ENCODE results near the gene CAV3. TPM values are rescaled to one million over a fixed set of nuclear protein-coding genes. Genes with fewer than 3 reads are reported as not detected.

The CAV3 gene
- total RNA-seq, result not detected in 2 replicates

DNA sequence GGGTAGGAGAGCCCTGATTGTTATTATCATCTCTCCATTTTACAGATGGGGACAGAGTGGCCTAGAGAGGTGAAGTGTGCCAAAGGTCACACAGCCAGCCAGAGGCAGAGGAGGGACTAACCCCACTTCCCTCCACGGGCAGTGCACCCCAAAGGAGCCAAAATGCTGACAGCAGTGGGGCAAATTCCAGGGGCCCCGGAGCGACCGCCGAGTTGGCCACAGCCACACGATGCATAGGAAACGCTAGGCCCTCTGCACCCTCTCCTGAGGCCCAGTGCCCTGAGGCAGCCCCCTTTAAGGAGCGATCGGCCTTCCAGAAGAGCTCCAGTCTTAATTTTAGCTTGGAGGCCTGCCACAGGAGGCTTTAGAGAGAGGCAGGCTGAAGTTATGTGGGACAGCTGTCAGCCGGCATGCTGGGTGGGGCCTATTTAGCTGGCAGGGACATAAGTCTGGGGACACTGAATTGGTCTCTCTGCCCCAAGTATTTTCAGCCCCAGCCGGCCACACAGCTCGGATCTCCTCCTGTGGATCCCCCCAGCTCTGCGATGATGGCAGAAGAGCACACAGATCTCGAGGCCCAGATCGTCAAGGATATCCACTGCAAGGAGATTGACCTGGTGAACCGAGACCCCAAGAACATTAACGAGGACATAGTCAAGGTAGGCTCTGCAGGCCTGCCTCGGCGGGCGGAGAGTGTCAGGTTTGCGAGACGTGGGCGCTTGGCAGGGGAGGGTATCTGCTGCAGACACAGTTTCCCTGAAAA, at the start of gene CAV3:
CAV3 (plus strand) TSS at position 471 of the 763 bp plus-strand sequence; CDS start at position 546, 75 bp downstream.

DNA sequence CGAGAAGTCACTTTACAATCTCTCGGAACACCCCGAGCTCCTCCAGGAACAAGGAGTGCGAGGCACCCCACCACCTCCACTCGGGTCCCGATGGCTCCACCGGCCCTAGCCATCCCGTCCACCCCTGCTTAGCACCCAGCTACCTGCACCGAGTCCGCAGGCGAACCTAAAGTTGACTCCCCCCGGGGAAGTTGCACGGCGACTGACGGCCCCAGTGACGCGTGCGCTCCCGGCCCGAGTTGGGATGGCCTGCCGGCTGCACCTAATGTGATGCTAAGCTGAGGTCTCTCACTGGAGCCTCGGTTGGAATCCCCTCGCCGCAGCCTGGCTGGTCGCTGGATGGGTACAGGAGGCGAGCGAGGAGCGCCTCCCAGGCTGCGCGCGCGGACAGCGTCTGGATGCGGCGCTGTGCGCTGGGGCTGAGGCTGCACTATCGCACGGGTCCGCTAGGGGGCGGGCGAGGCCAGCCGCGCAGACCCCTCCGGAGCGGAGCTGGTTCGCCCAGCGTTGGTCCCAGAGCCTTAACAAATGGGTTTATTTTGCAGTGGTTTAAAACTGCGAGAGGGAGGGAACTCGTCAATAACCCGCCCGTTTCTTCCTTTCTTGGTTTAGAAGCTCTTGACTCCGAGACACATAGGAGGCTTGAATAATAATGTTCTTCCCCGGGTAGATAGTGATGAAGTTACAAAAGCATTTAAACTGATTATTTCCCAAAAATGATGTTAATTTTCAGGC, 35.7 kb downstream of the CAV3 start, which contains the start of gene OXTR:
OXTR (minus strand) TSS at position 526 of the 735 bp plus-strand sequence. CDS start 1,426 bp downstream, outside the sequence.

Other genes starting within 250 kb of the CAV3 start
- 67.9 and 250 TPM in 2 replicates for gene LMCD1, start 232.0 kb upstream of the CAV3 start, total RNA-seq
- not detected in 2 replicates for gene SSUH2, start 89.0 kb upstream of the CAV3 start, total RNA-seq
- 15.0 and 29.9 TPM in 2 replicates for gene OXTR, start 35.8 kb downstream of the CAV3 start, total RNA-seq
- gene RAD18, start 229.7 kb downstream of the CAV3 start, total RNA-seq, result 7.9 and 13.2 TPM in 2 replicates